Measurements from ENCODE around the gene FGF1. TPM values are rescaled to one million over a fixed set of nuclear protein-coding genes. Genes with fewer than 3 reads are reported as not detected.
A peak's percentile ranks its signal among the peaks of the same experiment; 100 is the strongest.

FGF1 gene
- total and polyA plus RNA-seq, 2 donors (not counting 1 experiment from before 2014, with no cell fraction given): not detected

DNA sequence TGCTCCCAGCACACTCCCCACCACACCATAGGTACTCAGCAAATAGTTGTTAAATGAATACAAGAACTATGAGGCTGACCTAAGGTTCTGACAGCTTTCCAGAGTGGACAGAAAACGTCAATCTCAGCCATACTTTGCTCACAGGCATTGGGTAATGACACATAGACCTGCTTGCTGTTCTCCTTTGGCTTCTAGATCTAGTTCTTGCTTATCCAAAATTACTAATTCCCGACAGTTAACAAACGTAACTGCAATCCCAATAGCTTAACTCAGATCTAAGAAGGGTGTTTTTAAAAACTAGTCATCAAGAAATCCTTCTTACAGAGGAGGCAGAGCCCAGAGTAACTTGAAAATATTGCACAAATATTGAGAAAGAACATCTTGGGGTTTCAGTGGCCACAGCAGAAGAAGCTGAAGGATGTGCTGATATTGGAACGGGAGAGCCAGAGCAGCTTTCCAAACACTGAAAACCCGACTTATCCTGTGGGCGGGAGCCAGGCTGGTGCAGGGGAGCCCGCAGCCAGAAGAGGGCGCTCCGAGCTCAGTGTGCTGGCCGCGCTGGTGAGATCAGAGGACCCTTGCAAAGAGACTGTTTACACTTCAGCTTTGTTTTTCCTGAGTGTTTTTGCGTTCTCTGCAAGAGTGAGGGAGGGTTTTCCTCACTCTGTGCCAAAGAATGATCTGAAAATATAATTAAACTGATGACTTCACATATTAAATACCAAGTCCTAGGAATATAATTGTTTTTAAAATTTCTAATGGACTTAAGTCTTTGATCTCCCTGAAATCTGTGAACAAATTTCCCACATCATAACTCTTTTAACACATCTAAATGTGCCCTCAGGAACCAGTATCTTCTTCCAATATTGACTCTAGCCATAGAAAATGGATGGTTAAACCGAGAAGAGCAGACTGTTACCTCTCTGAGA, 30.3 kb downstream of the FGF1 start:
- 17% methylated on average over 9 of the region's 13 CpGs for WGBS (ENCODE audit: insufficient coverage)
- Mint-ChIP-seq H3K4me1 (no peaks in the 10 kb centered on the region), H3K27me3 (peaks cover 50% of the 10 kb centered on the region), H3K4me3 (no peak overlapping the region), H3K9me3 (ENCODE audit: insufficient read depth) (no peaks in the 10 kb centered on the region), H3K27ac (no peak overlapping the region)
- DNase-seq: peak; percentile 60
- H3K4me3 ChIP-seq (ENCODE audit: control extremely low read depth in 1 of 5, extremely low read depth in 1 of 5, insufficient read depth in 1 of 5, low read depth in 2 of 5, low read length in 4 of 5): no peak overlapping the region
- peaks cover 0 to 12% (median 2%) of the 10 kb centered on the region in 4 experiments for H3K27me3 ChIP-seq (replicated peaks in 1 of 4; ENCODE audit: control extremely low read depth in 1 of 4, control insufficient read depth in 3 of 4, insufficient read depth in 4 of 4, low read length in 3 of 4)
- H4K20me1 ChIP-seq (ENCODE audit: control insufficient read depth, insufficient read depth, low read length, poor library complexity, severe bottlenecking): no peaks in the 10 kb centered on the region
- H2AFZ ChIP-seq (ENCODE audit: insufficient read depth, low read depth, low read length, poor library complexity, severe bottlenecking): no peak overlapping the region
- intact Hi-C loops (cut with micrococcal nuclease): loop anchor here (1.0 kb wide), 3 partner anchors 225 to 503 kb away; no protein-coding TSS in a partner anchor
- TF ChIP-seq, protein P1, sequence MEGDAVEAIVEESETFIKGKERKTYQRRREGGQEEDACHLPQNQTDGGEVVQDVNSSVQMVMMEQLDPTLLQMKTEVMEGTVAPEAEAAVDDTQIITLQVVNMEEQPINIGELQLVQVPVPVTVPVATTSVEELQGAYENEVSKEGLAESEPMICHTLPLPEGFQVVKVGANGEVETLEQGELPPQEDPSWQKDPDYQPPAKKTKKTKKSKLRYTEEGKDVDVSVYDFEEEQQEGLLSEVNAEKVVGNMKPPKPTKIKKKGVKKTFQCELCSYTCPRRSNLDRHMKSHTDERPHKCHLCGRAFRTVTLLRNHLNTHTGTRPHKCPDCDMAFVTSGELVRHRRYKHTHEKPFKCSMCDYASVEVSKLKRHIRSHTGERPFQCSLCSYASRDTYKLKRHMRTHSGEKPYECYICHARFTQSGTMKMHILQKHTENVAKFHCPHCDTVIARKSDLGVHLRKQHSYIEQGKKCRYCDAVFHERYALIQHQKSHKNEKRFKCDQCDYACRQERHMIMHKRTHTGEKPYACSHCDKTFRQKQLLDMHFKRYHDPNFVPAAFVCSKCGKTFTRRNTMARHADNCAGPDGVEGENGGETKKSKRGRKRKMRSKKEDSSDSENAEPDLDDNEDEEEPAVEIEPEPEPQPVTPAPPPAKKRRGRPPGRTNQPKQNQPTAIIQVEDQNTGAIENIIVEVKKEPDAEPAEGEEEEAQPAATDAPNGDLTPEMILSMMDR (IDR thresholded peaks at IDR 0.05): peak; percentile 91
- TF ChIP-seq EZH2 (IDR thresholded peaks at IDR 0.05; ENCODE audit: borderline replicate concordance, insufficient read depth, low read depth, low read length, poor library complexity, severe bottlenecking): no peak
- no peaks in the 10 kb centered on the region for H3K79me2 ChIP-seq (ENCODE audit: control insufficient read depth, insufficient read depth, low read length)
- H3K27ac ChIP-seq (ENCODE audit: low read length in 2 of 2): no peak overlapping the region
- no peaks in the 10 kb centered on the region for H3K4me1 ChIP-seq (ENCODE audit: control insufficient read depth in 2 of 2, insufficient read depth in 2 of 2, low read length in 2 of 2)
- peak; percentile 75 for ATAC-seq (ENCODE audit: low read depth)
- no peak overlapping the region for H3K9ac ChIP-seq (ENCODE audit: low read length)
- H3K9me3 ChIP-seq (ENCODE audit: control extremely low read depth in 1 of 3, control insufficient read depth in 2 of 3, insufficient read depth in 1 of 3, low read length in 2 of 3): no peaks in the 10 kb centered on the region
- POLR2A ChIA-PET: no interaction called here
- CTCF ChIA-PET: interaction anchor here (0.7 to 2.6 kb wide), 19 partner anchors 9 to 508 kb away, joined by 3 to 32 read pairs (median 5); partner anchors contain the start of gene FGF1
- H3K36me3 ChIP-seq (replicated peaks in 1 of 2; ENCODE audit: control extremely low read depth in 1 of 2, control insufficient read depth in 1 of 2, extremely low read depth in 1 of 2, insufficient read depth in 2 of 2, low read length in 1 of 2): no peaks in the 10 kb centered on the region
- H3K4me2 ChIP-seq (replicated peaks; ENCODE audit: low read depth, low read length, poor library complexity, severe bottlenecking): no peak overlapping the region
